HepG2 (cell line): Measurements from ENCODE around the gene FAM120B. TPM values are rescaled to one million over a fixed set of nuclear protein-coding genes. Genes with fewer than 3 reads are reported as not detected.
A peak's percentile ranks its signal among the peaks of the same experiment; 100 is the strongest.

Experiments
- ARID5B ChIP-seq: IDR thresholded peaks from 2 replicates; pipeline ENCODE4 v1.4.0; 2020; ENCODE audit warnings: mild to moderate bottlenecking, missing genetic modification reagents
- DPF2 ChIP-seq: sonication (generic); formaldehyde crosslinking; IDR thresholded peaks from 2 replicates; pipeline ENCODE4 v1.4.0; 2020; ENCODE audit warnings: mild to moderate bottlenecking, low read depth, missing genetic modification reagents, borderline replicate concordance
- ETV5 ChIP-seq: IDR thresholded peaks from 2 replicates; pipeline ENCODE4 v1.6.1; 2018; ENCODE audit warnings: missing biosample characterization, missing genetic modification reagents, inconsistent platforms, borderline replicate concordance
- FIP1L1 ChIP-seq: fragments of 200-400 bp; formaldehyde crosslinking; IDR thresholded peaks from 2 replicates; pipeline ENCODE4 v1.6.1; 2018; ENCODE audit warnings: low read depth, mild to moderate bottlenecking, low read length, moderate library complexity, borderline replicate concordance; ENCODE audit not compliant: insufficient read depth
- FOXA3 ChIP-seq: IDR thresholded peaks from 2 replicates; pipeline ENCODE4 v1.6.1; 2016; ENCODE audit warnings: missing genetic modification reagents, missing compliant biosample characterization
- FOXJ3 ChIP-seq: sonication (generic); formaldehyde crosslinking; IDR thresholded peaks from 2 replicates; pipeline ENCODE4 v1.4.0; 2020; ENCODE audit warnings: missing genetic modification reagents, mild to moderate bottlenecking, borderline replicate concordance
- GLI4 ChIP-seq: sonication (generic); formaldehyde crosslinking; IDR thresholded peaks from 2 replicates; pipeline ENCODE4 v1.5.1; 2020; ENCODE audit warnings: missing genetic modification reagents, mild to moderate bottlenecking, moderate library complexity, borderline replicate concordance
- HDAC6 ChIP-seq: fragments of 200-600 bp; sonication (generic); IDR thresholded peaks from 2 replicates; pipeline ENCODE4 v1.7.0; 2017; ENCODE audit warnings: mild to moderate bottlenecking, antibody characterized with exemption, low read length, low read depth
- KAT8 ChIP-seq: IDR thresholded peaks from 2 replicates; pipeline ENCODE4 v1.6.1; 2016; ENCODE audit warnings: missing genetic modification reagents, missing compliant biosample characterization
- NCOA1 ChIP-seq: sonication (generic); formaldehyde crosslinking; IDR thresholded peaks from 2 replicates; pipeline ENCODE4 v1.9.0; 2021; ENCODE audit warnings: missing genetic modification reagents
- NKX3-1 ChIP-seq: sonication (generic); formaldehyde crosslinking; IDR thresholded peaks from 2 replicates; pipeline ENCODE4 v1.5.0; 2020; ENCODE audit warnings: missing genetic modification reagents
- NR2F2 ChIP-seq: IDR thresholded peaks from 2 replicates; pipeline ENCODE4 v1.6.1; 2012; ENCODE audit warnings: low read depth, inconsistent platforms, borderline replicate concordance
- PCBP1 ChIP-seq: fragments of 200-400 bp; formaldehyde crosslinking; IDR thresholded peaks from 2 replicates; pipeline ENCODE4 v1.6.1; 2017; ENCODE audit warnings: mild to moderate bottlenecking, low read depth, low read length, borderline replicate concordance
- POLR2A ChIP-seq, 2 experiments: IDR thresholded peaks; 2 replicates each; pipeline ENCODE4 v1.6.1; 2011; ENCODE audit warnings: low read depth in 2 of 2, low read length in 2 of 2, mild to moderate bottlenecking in 1 of 2, moderate library complexity in 1 of 2; ENCODE audit not compliant: insufficient read depth in 1 of 2
- POLR2AphosphoS2 ChIP-seq: IDR thresholded peaks from 2 replicates; pipeline ENCODE4 v1.6.1; 2011; ENCODE audit warnings: low read depth, low read length, improper control_type of control experiment
- SP140L ChIP-seq: sonication (generic); formaldehyde crosslinking; IDR thresholded peaks from 2 replicates; pipeline ENCODE4 v1.4.0; 2020; ENCODE audit warnings: missing genetic modification reagents, borderline replicate concordance
- ZBTB38 ChIP-seq: sonication (generic); formaldehyde crosslinking; IDR thresholded peaks from 2 replicates; pipeline ENCODE4 v1.5.1; 2020; ENCODE audit warnings: mild to moderate bottlenecking, missing genetic modification reagents
- ZBTB43 ChIP-seq: sonication (generic); formaldehyde crosslinking; conservative IDR thresholded peaks from 2 replicates; pipeline ENCODE4 v1.4.0; 2020; ENCODE audit warnings: missing genetic modification reagents
- ZNF138 ChIP-seq: sonication (generic); formaldehyde crosslinking; IDR thresholded peaks from 2 replicates; pipeline ENCODE4 v1.5.0; 2020; ENCODE audit warnings: mild to moderate bottlenecking, low read depth, missing genetic modification reagents
- ZNF264 ChIP-seq: sonication (generic); formaldehyde crosslinking; IDR thresholded peaks from 2 replicates; pipeline ENCODE4 v1.4.0; 2020; ENCODE audit warnings: missing genetic modification reagents
- ZNF3 ChIP-seq: IDR thresholded peaks from 2 replicates; pipeline ENCODE4 v1.7.0; 2017; ENCODE audit warnings: inconsistent platforms
- ZNF790 ChIP-seq: sonication (generic); formaldehyde crosslinking; IDR thresholded peaks from 2 replicates; pipeline ENCODE4 v1.8.0; 2022; ENCODE audit warnings: missing genetic modification reagents, mild to moderate bottlenecking, borderline replicate concordance
- ZNF883 ChIP-seq: sonication (generic); formaldehyde crosslinking; IDR thresholded peaks from 2 replicates; pipeline ENCODE4 v1.5.1; 2020; ENCODE audit warnings: mild to moderate bottlenecking, missing genetic modification reagents; ENCODE audit errors: not compliant biosample characterization
- polyA plus RNA-seq, 8 experiments: library from polyadenylated mRNA; depleted of rRNA in 3 of 8; stranded (reverse) in 7 of 8; unstranded in 1 of 8; fragments of >200 nt; fragmentation: Illumina TruSeq in 4 of 8; extraction: Trizol in 4 of 8; gene quantifications; 2 replicates each; pipeline versions ENCODE4 v1.2.1 to v1.2.3, GENCODE V29; 2011 to 2016; ENCODE audit warnings: low read depth in 4 of 8, missing spikeins in 1 of 8, mixed read lengths in 1 of 8; ENCODE audit not compliant: insufficient read depth in 1 of 8
- total RNA-seq, 5 experiments: library from RNA; depleted of rRNA; stranded (reverse); fragments of >200 nt; fragmentation: Illumina TruSeq; extraction: Trizol; gene quantifications; 2 replicates each; pipeline ENCODE4 v1.2.3, GENCODE V29; 2016; ENCODE audit warnings: low read depth in 1 of 5

FAM120B gene
- total and polyA plus RNA-seq, 2 of the 13 experiments (the other 11 are each of a cell fraction or from before 2014, with no cell fraction given), result 9.2 to 10.7 TPM

- TF ChIP-seq ZBTB43 (peak; percentile 67; the same call in 1 of the 2 replicates), KAT8 (CRISPR knock-in tag) (peak; percentile 99), ZNF138 (CRISPR knock-in tag) (peak; percentile 76; the same call in 1 of the 2 replicates), ARID5B (CRISPR knock-in tag) (peak; percentile 73), FOXJ3 (0 out of 2 replicates have a peak, but pooled peaks have one; percentile 58), DPF2 (CRISPR knock-in tag) (peak; percentile 48; the same call in 1 of the 2 replicates), FIP1L1 (no peak), GLI4 (peak; percentile 88), NCOA1 (CRISPR knock-in tag) (peak; percentile 81; the same call in 1 of the 2 replicates), ETV5 (CRISPR knock-in tag) (peak; percentile 94), ZNF883 (CRISPR knock-in tag) (peak; percentile 99), ZNF3 (CRISPR knock-in tag) (no peak), POLR2A (IDR thresholded peaks at IDR 0.05; ENCODE audit: insufficient read depth in 1 of 2, low read depth in 2 of 2, low read length in 2 of 2) (peak; percentile 97 to 99), ZNF790 (peak; percentile 98), HDAC6 (no peak), ZBTB38 (CRISPR knock-in tag) (peak; percentile 89), SP140L (CRISPR knock-in tag) (no peak), ZNF264 (peak; percentile 64; the same call in 1 of the 2 replicates), PCBP1 (no peak), FOXA3 (CRISPR knock-in tag) (peak; percentile 63), NR2F2 (no peak; the same call in 1 of the 2 replicates), NKX3-1 (CRISPR knock-in tag) (peak; percentile 96), POLR2AphosphoS2 (peak; percentile 75; the same call in 1 of the 2 replicates)
These were observed at the start of gene FAM120B (continued) for GRCh38 chr6:170306324-170307079.
